Esophagus muscularis mucosa (tissue), 3 donors: ENCODE measurements around the gene DSCAML1.

Experiments
- POLR2AphosphoS5 ChIP-seq, 2 donors: sonication (generic); formaldehyde crosslinking; IDR thresholded peaks; one replicate each; pipeline ENCODE4 v1.6.1; 2017; ENCODE audit warnings: antibody characterized with exemption in 2 of 2
- TF ChIP-seq, protein P1 (sequence below), 3 experiments: fragments of 200-600 bp in 2 of 3; fragments of 450-650 bp in 1 of 3; sonication (generic) in 2 of 3; IDR thresholded peaks; one replicate each; pipeline ENCODE4 v1.5.1; 2017 to 2019; ENCODE audit warnings: antibody characterized with exemption in 3 of 3, mild to moderate bottlenecking in 2 of 3, moderate library complexity in 1 of 3

DNA sequence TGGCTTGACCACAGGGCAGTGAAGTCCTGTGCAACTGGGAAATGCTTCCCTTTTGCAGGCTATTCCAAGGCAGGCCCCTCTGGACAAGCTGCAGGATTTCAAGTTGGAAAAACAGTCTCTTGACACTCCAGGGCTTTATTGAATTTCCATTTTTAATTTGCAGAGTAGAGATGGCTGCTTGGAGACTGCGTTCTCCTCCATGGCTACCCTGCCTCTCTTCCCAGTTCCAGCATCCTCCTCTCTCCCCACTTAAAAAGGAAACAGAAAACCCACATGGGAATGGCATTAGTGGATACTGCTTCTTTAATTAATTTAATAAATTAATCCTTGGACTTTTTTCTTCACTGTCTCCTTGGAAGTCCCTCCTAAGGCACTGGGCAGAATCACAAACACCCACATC is 115.6 kb downstream of the DSCAML1 start:
- no peak for TF ChIP-seq POLR2AphosphoS5 (IDR thresholded peaks at IDR 0.05)
- TF ChIP-seq, protein P1, sequence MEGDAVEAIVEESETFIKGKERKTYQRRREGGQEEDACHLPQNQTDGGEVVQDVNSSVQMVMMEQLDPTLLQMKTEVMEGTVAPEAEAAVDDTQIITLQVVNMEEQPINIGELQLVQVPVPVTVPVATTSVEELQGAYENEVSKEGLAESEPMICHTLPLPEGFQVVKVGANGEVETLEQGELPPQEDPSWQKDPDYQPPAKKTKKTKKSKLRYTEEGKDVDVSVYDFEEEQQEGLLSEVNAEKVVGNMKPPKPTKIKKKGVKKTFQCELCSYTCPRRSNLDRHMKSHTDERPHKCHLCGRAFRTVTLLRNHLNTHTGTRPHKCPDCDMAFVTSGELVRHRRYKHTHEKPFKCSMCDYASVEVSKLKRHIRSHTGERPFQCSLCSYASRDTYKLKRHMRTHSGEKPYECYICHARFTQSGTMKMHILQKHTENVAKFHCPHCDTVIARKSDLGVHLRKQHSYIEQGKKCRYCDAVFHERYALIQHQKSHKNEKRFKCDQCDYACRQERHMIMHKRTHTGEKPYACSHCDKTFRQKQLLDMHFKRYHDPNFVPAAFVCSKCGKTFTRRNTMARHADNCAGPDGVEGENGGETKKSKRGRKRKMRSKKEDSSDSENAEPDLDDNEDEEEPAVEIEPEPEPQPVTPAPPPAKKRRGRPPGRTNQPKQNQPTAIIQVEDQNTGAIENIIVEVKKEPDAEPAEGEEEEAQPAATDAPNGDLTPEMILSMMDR (IDR thresholded peaks at IDR 0.05), result no peak
